GM18861 (cell line): Measurements from ENCODE around the gene OR5AP2.
"Not testable (repeated sequence)": the region's sequence is repeated elsewhere in the genome, so short reads cannot be mapped to it uniquely, and the experiment has no call there.

ENCODE experiments used
- ATAC-seq: cut with Tn5 transposase; IDR thresholded peaks from one replicate; pipeline ENCODE4 v1.9.1; 2021; ENCODE audit not compliant: unreplicated experiment

Gene OR5AP2

GRCh38 chr11:56642339-56642738 lies at the start of gene OR5AP2:
Gene OR5AP2, minus strand, starts transcription at chr11:56642439. Its CDS starts 0 bp downstream, at chr11:56642439.
- ATAC-seq = no peak

- ATAC-seq = not testable (repeated sequence)
Observed at GRCh38 chr11:56691179-56691578, 48.9 kb upstream of the OR5AP2 start.

DNA sequence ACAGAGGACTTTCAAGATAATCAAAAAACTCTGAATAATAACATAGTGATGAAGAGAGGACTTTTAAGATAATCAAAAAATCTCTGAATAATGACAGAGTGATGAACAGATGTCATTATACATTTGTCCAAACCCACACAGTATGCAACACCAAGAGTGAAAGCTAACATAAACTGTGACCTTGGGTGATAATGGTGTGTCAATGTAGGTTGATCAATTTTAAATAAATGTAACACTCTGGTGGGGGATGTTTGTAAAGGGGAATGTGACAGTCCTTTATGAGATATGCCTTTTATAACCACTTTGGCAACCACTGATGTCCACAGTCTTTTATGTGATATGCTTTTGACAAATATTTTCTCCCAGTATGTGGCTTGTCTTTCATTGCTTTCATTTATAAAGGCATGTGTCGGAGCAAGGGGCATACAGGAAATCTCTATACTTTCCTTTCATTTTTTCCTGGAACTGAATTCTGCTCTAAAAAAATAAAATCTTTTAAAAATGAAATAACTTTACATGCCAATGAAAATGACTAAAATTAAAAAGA lies 46.4 kb upstream of the OR5AP2 start:
- no peak for ATAC-seq

- no peak for ATAC-seq
Observed at GRCh38 chr11:56670984-56671383, 28.7 kb upstream of the OR5AP2 start.

DNA sequence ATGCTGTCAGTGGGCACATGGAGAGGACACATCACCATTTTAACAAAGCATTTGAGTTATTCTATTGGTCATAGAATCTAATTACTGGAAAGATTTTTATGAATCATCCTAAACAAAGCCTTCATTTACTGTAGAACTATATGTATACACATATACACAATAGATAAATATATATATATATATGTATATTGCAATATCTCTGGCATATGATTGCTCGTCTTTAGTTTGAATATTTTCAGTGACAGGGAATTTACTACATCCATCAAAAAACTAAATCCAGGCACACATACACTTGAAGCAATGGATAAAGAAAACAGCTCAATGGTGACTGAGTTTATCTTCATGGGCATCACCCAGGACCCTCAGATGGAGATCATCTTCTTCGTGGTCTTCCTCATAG lies 21.1 kb upstream of the OR5AP2 start, which contains the start of gene OR5AR1:
Gene OR5AR1, plus strand, starts transcription at position 301 of the 400 bp plus-strand sequence. Its CDS starts 0 bp downstream, at position 301.
- ATAC-seq = no peak

- no peak for ATAC-seq
Observed at GRCh38 chr11:56659755-56660154, 17.5 kb upstream of the OR5AP2 start.

DNA sequence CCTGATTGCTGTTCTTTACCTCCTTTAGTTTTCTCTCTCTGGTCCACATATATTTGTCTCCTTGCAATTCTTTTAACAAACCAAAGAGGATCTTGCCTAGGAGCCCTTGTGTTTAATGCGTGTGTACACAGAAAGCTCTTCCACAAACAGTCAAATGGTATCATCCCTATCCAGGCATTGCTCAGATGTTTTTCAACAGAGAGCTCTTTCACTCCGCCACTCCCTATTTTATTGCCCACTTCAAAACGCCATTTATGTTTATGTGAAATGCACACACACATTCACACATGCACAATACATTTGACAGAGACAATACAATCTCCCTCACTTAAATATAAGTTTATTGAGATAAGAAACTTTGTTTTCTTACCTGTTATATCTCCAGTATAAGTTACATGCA lies 4.7 kb downstream of the OR5AP2 start:
- ATAC-seq = no peak

DNA sequence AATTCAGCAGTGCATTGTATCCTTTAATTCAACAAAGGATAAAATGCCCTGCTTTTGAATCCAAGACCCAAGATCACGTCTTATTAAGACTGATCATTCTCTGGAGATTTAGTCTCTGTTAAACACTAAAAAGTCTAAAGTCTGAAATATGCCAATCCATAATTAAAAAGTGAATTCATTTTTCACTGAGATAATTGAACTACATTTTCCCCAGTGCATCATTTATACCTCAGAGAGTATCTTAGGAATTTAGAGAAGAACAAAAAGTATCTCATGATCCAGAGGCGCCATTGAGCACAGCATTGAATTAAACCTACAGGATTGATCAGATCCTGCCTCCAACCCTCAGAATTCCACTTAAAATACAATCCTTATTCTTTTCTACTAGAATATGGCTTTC lies 5.4 kb downstream of the OR5AP2 start:
- no peak for ATAC-seq

- no peak for ATAC-seq
Observed at GRCh38 chr11:56632329-56632728, 9.9 kb downstream of the OR5AP2 start.

DNA sequence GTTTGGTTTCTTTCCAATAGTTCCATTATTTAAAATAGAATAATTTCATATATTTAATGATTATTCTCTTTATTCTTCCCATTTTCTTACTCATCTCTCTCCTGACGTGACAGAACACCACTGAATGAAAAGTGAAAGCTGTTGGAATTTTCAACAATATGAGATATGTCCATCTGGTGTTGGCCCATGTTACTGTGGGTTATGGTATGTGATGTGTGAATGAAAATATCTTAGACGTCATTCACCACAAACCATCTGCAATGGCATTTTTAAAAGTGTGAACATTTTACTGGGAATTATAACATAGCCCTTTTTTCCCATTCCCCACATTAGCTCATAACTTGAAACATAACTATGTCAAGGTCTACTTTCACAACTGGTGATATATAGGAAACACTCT lies 16.3 kb downstream of the OR5AP2 start:
- no peak for ATAC-seq

- ATAC-seq = no peak
Observed at GRCh38 chr11:56624661-56625110, 17.6 kb downstream of the OR5AP2 start.

DNA sequence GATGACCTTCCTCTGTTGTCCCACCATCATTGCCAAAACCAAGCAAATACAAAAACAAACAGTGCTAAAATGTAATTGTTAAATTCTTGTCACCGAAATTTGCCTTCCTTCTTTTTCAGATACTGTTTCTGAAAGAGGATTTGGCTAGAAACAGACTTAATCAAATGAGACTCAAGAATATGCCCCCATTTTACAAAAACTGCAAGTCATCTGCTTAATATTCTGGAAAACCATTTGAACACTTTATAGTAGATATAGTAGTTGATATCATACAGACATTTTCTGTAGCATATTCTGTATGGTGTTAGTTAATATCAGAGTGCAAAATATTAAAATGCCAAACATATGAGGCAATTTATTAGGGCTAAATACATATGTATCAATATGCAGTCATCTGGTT lies 31.1 kb downstream of the OR5AP2 start:
- ATAC-seq = no peak

- ATAC-seq = not testable (repeated sequence)
Observed at GRCh38 chr11:56592088-56592717, 50.0 kb downstream of the OR5AP2 start.
